WERI-Rb-1 (cell line): ENCODE data around the gene DENND2A.
A peak's percentile ranks its signal among the peaks of the same experiment; 100 is the strongest.

Experiments
- DNase-seq: peaks from one replicate; pipeline ENCODE4 v3.0.0-alpha.2; 2020
- H3K27ac ChIP-seq: fragments of 250-450 bp; sonication (Bioruptor Pico); 2 replicates; pipeline ENCODE4 v1.5.1; 2020; ENCODE audit warnings: mild to moderate bottlenecking, moderate library complexity
- H3K27me3 ChIP-seq: fragments of 250-450 bp; sonication (Bioruptor Pico); 2 replicates; pipeline ENCODE4 v1.5.1; 2021; ENCODE audit warnings: mild to moderate bottlenecking, low read depth, moderate library complexity; ENCODE audit not compliant: insufficient read depth, severe bottlenecking
- H3K36me3 ChIP-seq: fragments of 250-450 bp; sonication (Bioruptor Pico); 2 replicates; pipeline ENCODE4 v1.5.1; 2020; ENCODE audit warnings: mild to moderate bottlenecking, moderate library complexity
- H3K4me3 ChIP-seq: 2 replicates; pipeline ENCODE4 v1.5.1; 2011; ENCODE audit warnings: low read depth, mild to moderate bottlenecking, control low read depth, low read length
- H3K9me3 ChIP-seq: fragments of 250-450 bp; sonication (Bioruptor Pico); 2 replicates; pipeline ENCODE4 v1.5.1; 2021; ENCODE audit warnings: mild to moderate bottlenecking, moderate library complexity; ENCODE audit not compliant: severe bottlenecking
- TF ChIP-seq, protein P1 (sequence below): IDR thresholded peaks from 2 replicates; pipeline ENCODE4 v1.5.1; 2011; ENCODE audit warnings: low read depth, mild to moderate bottlenecking, control low read depth, inconsistent platforms, low read length

The DENND2A gene

DNA sequence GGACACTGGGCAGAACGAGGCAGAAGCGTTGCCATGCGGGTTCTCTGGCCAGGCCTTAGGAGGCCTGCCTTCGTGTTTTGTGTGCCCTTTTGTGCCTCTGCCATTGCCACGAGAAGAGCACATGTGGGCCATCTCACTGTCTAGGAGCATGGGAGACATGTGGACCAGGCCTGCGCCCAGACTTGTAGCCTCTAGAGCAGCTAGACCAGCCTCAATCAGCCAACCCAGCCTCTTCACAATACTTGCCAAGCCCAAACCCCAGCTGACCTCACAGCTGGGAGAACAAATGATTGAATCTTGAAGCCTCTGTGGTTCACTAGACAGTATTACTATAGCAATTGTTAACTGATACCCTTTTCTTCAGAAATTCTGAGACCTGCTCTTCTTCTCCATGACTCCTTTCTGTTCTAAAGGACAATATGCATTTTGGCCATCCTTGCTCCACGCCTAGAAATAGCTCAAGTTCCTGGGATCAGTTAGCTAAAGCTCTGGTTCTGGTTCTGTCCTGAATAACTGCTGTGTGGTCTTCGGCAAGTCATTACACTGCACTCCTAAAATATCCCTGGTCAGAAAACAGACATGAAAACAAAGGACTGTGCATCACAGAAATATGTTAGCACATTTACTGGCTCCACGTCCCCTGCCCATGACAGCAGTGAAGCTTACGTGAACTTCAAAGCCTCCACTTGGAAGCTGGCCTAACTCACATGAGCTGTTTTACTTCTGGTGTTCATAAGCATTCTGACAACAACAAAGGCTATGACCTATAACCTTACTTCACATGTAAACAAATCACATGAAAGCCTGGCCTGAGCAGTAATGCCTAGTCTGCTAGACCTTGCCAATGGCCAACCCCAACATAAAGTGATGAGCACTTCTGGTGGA, 89.0 kb downstream of the DENND2A start:
- DNase-seq, result no peak
- Histone ChIP-seq H3K36me3 (peaks cover 31% of the 10 kb centered on the region), H3K4me3 (no peak overlapping the region), H3K27me3 (no peaks in the 10 kb centered on the region), H3K9me3 (no peaks in the 10 kb centered on the region), H3K27ac (no peak overlapping the region)
- TF ChIP-seq, protein P1, sequence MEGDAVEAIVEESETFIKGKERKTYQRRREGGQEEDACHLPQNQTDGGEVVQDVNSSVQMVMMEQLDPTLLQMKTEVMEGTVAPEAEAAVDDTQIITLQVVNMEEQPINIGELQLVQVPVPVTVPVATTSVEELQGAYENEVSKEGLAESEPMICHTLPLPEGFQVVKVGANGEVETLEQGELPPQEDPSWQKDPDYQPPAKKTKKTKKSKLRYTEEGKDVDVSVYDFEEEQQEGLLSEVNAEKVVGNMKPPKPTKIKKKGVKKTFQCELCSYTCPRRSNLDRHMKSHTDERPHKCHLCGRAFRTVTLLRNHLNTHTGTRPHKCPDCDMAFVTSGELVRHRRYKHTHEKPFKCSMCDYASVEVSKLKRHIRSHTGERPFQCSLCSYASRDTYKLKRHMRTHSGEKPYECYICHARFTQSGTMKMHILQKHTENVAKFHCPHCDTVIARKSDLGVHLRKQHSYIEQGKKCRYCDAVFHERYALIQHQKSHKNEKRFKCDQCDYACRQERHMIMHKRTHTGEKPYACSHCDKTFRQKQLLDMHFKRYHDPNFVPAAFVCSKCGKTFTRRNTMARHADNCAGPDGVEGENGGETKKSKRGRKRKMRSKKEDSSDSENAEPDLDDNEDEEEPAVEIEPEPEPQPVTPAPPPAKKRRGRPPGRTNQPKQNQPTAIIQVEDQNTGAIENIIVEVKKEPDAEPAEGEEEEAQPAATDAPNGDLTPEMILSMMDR, result no peak

DNA sequence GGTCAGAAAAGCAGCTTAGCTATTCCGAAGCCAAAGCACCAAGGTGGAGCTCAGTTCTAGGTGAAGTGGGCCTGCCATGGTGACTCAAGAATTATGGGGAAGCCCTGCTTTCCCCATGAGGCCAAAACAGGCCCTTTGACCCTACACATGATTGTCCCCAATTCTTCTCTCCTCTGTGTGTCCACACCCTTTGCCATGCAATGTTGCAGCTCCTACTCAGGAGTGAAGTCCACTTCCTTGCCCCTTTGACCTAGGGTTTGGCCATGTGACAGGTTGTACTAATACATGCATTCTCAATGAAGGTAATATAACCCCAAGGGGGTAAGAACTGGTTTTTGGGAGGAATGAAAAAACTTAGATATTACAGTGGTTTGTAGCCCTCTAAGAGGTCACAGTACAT, 93.7 kb downstream of the DENND2A start:
- Histone ChIP-seq H3K9me3 (no peaks in the 10 kb centered on the region), H3K4me3 (no peak overlapping the region), H3K27me3 (no peaks in the 10 kb centered on the region), H3K27ac (no peak overlapping the region), H3K36me3 (peaks cover 44% of the 10 kb centered on the region)
- DNase-seq, result no peak
- TF ChIP-seq, protein P1, result no peak

DNA sequence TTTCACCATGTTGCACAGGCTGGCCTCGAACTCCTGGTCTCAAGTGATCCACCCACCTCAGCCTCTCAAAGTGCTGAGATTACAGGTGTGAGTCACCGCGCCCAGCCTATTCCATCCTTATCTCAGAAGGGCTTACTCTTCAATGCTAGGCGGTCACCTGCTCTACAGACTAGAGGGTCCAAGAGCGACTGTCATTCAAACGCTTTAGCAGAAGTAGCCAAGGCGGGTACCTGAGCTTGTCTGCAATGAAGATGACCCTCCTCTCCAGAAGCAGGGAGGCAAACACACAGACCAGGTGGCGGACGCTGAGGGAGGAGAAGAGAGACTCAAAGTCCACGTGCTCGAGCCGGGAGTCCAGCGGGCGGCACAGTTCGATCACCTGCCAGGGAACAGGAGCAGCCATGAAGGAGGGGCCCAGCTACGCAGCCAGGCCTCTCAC, 96.2 kb downstream of the DENND2A start:
- DNase-seq, result no peak
- TF ChIP-seq, protein P1, result no peak
- Histone ChIP-seq H3K27ac (no peak overlapping the region), H3K36me3 (peaks cover 49% of the 10 kb centered on the region), H3K27me3 (no peaks in the 10 kb centered on the region), H3K4me3 (no peak overlapping the region), H3K9me3 (no peaks in the 10 kb centered on the region)

DNA sequence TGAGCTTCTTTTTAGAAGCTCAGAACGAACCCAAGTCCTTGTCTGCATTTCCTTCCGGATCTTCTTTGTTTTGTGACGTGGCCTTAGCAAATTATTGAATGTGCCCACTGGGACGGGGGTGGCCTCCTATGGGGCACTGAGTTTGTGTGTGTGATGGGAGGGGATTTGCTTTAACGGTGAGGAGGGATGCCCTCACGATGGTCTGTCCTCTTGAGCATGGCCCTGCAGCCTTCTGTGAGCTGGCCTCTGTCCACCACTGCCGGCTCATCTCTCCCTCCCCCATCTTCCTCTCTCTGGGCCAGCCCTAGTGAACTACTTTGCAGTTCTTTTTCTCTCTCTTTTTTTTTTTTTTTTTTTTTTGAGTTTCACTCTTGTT, 98.4 kb downstream of the DENND2A start:
- Histone ChIP-seq H3K36me3 (peaks cover 61% of the 10 kb centered on the region), H3K4me3 (no peak overlapping the region), H3K27me3 (no peaks in the 10 kb centered on the region), H3K9me3 (no peaks in the 10 kb centered on the region), H3K27ac (peak overlapping the region; percentile 88)
- DNase-seq, result no peak
- TF ChIP-seq, protein P1, result no peak

DNA sequence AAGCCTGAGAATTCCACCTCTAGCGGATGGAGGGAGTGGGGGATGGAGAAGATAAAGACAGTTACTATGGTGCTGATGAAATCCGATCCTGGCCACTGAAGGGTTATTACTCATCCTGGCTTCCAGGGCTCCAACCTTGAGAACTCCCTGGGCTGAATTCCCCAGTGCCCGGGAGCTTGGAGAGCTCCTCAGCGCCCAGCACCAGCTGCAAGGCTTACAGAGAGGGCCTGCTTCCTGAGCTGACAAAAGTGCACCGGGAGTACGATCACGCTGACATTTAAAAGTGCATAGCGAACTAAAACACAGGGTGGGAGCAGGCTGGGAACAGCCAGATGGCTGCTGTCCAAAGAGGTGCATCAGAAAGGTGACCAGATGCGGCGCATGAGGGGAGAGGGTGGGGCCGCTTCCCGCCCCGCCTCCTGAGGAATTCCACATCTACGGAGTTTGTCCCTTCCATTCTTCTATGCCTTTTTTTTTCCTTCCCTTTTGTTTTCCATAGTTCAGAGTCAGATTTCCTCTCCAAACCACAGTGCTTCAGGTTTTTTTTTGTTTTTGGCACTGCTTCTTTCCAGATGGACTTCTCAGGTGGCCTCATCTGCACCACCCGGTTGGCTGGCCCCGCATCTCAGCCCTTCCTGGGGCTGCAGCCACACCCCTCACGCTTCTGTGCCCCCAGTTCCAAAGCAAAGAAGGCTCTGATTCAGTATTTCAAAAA, 98.9 kb downstream of the DENND2A start:
- Histone ChIP-seq H3K4me3 (peak overlapping the region; percentile 13), H3K27me3 (no peaks in the 10 kb centered on the region), H3K36me3 (peaks cover 62% of the 10 kb centered on the region), H3K9me3 (no peaks in the 10 kb centered on the region), H3K27ac (peak overlapping the region; percentile 88)
- TF ChIP-seq, protein P1, result no peak
- peak; percentile 79 for DNase-seq
